ENCODE results near the gene SHLD1.

The SHLD1 gene

DNA sequence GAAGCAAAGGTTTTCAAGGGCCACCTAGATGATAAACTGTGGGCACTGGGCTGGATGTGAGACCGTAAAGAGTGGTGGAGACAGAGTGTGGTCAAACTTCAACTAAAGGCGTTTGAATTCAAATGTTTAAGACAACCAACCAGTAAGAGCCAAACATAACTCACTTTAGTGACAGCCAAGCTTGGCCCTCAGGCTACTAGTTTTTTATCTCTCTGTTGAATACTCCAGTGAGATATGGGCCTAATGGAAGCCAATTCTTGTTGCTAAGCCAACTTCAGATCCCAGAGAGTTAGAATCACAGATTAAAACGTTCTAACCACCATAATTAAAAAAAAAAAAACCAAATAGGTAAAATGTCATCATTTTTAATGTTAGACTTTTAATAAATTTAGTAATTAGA lies 142.9 kb downstream of the SHLD1 start:
- no peak for DNase-seq (ENCODE audit: low spot score)

DNA sequence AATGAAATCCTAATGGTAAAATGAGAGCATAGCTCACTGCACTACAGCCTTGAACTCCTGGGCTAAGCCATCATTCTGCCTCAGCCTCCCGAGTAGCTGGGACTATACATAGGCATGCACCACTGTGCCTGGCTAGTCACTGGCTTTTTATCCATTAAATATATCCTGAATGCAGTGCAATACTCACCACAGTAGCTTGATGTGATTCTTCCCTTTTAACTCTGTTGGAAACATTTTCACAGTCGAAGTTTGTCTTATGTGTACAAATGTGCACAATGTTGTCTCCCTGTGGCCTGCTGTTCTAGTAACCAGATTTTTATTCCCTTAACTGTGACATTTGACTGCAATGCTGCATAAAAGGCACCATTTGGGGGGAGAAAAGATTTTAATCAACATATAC lies 143.4 kb downstream of the SHLD1 start:
- DNase-seq (ENCODE audit: low spot score), result no peak

DNA sequence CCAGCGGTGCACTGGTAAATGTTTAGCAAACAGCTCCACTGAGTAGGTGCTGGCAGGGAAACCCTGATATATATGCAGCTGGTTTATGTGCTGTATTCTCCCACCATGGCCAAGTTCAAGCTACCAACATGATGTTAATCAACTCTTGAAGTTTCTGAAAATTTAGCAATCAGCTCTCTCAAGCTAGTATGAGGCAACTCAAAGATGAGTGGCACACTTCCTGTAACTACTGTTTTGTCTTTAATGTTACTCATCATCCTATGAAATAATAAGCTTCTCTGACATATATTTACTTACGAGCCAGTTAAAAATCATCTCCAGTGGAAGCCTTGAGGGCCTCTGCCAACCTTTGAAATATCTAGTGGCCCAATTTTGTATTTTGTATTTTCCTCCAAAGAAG lies 145.4 kb downstream of the SHLD1 start:
- no peak for DNase-seq (ENCODE audit: low spot score)

DNA sequence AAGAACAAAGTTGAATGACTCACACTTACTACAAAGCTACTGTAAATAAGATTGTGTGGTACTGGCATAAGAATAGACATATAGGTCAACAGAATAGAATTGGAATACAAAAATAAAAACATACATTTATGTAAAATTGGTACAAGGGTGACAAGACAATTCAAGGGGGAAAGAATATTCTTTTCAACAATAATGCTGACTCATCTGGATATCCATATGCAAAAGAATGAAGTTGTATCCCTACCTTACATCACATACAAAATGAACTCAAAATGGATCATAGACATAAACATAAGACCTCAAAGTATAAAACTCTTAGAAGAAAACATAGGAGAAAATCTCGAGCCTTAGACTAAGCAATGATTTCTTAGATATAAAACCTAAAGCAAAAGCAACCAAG lies 149.2 kb downstream of the SHLD1 start:
- DNase-seq (ENCODE audit: low spot score), result no peak

DNA sequence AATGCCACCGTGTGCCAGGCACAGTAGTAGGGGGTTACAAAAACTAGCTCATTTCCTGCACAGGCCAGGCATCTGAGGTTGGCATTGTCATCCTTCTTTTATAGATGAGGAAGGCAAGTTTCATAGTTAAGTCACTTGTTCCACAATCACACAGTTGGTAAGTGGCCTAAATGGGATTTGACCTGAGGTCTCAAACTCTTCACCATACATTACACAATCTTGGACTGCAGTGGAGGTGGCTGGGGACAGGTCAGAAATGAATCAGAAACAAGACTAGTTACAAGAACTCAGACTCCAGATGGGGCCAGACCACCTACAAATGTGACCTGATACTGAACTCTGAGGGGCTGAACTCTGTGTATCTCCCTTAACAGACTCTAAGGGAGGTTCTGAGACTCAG lies 150.7 kb downstream of the SHLD1 start:
- no peak for DNase-seq (ENCODE audit: low spot score)

DNA sequence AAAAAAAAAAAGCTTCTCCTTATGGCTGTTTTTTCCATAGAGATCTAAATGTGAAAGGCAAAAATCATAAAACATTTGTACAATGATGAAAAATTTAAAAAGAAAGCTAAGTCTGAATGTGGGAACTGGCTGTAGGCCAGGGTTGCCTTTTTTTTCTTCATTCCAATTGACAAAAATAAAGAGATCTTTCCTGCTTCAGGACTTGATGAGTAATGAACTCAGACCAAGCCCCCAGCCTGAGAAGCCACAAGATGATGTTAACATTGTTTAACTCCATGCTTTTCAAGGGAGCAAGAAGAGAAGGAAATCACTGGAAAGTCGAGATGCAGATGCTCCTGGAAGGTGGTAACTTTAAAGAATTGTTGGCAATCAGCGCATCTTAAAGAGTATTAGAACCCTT lies 158.8 kb downstream of the SHLD1 start:
- no peak for DNase-seq (ENCODE audit: low spot score)

DNA sequence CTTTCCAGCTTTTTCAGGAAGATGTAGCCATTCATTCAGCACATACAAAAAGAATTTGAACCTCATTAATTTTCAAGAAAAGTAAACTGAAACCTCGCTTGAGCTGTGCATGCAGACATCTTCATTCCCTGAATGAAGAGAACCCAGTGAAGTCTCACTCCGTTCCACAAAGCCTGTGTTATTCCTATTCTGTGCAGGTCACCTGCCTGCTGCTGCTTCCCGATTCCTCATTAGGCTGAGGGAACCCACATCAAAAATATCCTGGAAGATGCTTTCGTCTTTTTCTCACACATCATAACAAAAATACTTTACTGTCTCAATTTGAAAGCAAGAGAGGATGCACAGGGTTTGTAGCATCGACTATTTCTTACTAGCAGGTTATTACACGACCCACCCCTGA lies 160.0 kb downstream of the SHLD1 start:
- DNase-seq (ENCODE audit: low spot score), result no peak

DNA sequence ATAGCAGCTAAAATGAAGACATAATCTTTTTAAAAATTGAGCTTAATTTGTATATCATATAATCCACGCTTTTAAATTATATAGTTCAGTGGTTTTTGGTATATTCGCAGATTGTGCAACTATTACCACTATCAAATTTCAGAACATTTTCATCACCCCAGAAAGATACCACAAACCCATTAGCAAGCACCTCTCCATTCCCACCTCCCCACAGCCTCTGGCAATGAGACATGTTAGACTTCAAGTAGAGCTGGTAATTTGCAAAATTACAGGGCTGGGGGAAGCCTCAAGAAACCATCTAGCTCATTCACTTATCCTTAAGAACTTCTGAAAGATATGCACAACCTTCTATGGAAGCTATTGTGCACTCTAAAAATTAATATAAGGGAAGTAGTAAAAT lies 163.0 kb downstream of the SHLD1 start:
- no peak for DNase-seq (ENCODE audit: low spot score)
